GM19452 (cell line): ENCODE measurements around the gene ACOXL.
A peak's percentile ranks its signal among the peaks of the same experiment; 100 is the strongest.

ENCODE experiments used
- ATAC-seq: cut with Tn5 transposase; IDR thresholded peaks from one replicate; pipeline ENCODE4 v1.9.1; 2021; ENCODE audit not compliant: unreplicated experiment

The ACOXL gene

GRCh38 chr2:110718382-110718781 lies 14.0 kb upstream of the ACOXL start:
- no peak for ATAC-seq

DNA sequence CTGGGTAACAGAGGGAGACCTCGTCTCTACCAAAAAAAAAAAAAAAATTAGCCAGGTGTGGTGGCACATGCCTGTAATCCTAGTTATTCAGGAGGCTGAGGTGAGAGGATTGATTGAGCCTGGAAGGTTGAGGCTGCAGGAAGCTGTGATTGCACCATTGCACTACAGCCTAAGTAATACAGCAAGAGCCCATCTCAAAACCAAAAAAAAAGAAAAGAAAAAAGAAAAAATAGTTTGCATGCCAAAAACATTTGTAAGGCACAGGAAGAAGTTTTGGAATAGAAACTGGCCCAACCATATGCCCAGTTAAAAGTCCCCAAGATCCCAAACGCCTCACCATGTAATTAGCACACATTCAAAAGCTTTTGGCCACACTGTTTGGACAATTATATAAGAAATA lies 13.4 kb upstream of the ACOXL start:
- ATAC-seq: no peak

GRCh38 chr2:110720547-110720946 lies 11.8 kb upstream of the ACOXL start:
- ATAC-seq: no peak

DNA sequence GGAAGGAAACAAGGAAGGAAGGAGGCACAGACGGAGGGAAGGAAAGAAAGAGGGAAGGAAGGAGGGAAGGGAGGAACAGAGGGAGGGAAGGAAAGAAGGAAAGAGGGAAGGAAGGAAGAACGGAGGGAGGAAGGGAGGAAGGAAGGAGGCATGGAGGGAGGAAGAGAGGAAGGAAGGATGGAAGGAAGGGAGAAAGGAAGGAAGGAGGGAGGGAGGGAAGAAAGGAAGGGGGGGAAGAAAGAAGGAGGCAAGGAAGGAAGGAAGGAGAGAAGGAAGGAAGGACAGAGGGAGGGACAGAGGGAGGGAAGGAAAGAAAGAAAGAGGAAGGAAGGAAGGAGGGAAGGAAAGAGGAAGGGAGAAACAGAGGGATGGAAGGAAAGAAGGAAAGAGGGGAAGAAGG lies 7.6 kb upstream of the ACOXL start:
- ATAC-seq: no peak

DNA sequence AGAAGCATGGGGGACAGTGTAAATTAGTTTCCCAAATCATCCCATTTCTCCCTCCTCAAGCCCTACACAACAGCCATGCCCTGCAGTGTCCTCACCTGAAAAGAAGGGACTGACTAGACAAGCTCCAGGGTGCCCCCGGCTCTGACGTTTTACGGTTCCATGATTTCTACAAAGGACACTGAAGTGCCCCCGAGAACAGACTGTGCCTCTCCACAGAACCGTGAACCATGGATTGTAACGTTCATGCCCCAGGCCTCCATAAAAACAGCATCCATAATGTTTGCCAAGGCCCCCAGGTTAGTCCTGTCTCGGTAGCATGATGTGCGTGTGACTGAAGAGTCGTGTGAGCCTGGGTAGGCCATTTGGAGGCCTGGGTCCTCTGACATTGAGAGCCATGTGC lies 7.0 kb upstream of the ACOXL start:
- no peak for ATAC-seq

- no peak for ATAC-seq
Measured at GRCh38 chr2:110725859-110726258, 6.5 kb upstream of the ACOXL start.

DNA sequence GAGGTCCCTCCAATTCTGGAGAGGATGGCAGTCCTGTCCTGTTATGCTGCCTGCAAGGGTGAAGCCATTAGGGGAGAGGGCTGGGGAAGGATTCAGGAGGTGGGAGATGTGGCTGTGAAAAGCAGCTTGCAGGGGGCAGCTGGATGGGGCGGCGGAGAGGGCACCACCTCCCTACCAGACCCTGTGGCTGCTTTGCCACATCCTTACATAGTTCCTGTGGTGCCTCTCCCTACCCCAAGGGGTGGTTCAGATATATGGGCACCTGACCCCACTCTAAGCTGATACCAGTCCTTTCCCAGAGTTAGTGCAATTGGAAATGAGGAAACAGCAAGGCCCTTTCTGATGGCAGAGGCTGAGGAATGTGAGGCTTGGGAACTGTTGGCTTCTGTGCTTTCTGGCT lies 6.1 kb upstream of the ACOXL start:
- ATAC-seq: no peak

- ATAC-seq: no peak
Measured at GRCh38 chr2:110727923-110728322, 4.5 kb upstream of the ACOXL start.

DNA sequence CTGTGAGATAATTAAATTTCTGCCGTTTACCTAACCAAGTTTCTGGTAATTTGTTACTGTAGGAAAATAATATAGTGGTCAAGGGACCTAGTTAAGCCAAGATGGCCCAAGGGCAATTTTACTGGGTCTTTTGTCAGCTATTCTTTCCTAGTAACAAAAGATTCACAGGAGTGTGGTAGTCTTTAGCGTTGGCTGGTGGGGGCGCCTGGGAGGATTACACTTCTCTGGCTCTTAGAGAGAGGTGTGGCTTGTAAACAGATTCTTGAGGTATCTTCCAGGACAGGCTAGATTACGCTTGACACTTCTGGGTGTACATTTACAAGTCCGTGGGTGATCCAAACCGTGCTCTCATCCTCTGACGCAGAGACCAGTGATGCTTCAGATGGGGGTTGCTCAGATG lies 3.3 kb upstream of the ACOXL start:
- no peak for ATAC-seq

- no peak for ATAC-seq
Measured at GRCh38 chr2:110731064-110731463, 1.3 kb upstream of the ACOXL start.

DNA sequence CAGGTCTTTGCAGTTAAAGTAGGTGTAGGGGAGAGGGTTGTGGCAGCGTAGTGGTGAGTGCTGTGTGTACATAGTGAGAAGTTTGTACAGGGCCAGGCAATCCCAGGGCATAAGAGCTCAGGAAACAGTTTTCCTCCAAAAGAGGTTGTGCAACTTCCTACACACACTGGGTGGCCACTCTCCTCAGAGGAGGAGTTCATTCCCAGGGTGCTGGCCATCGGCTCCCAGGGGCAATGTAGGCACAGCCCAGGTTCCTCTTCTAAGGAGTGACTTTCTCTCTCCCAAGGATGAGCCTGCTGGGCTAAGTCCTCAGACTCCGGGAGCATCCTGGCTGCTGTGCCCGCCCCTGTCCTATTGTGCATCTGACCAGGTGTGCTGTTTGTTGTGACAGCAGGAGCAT lies 3.0 kb downstream of the ACOXL start:
- ATAC-seq: no peak

DNA sequence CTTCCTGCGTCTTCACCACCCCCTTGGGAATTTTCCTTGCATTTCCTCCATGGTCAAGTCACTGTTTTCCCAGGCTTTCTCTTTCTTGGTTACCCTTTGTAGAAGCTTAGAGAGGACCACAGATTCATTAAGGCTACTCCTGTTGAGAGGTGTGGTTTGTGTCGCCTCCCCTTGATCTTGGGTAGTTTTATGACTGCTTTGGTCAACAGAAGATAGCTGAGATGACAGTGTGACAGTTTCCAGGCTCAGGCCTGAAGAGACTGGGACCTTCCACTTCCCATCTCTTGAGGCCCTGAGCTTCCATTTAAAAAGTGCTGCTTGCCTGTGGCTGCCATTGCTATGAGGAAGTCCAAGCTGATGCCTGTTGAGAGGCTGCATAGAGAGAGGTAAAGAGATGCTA lies 5.4 kb downstream of the ACOXL start:
- no peak for ATAC-seq

DNA sequence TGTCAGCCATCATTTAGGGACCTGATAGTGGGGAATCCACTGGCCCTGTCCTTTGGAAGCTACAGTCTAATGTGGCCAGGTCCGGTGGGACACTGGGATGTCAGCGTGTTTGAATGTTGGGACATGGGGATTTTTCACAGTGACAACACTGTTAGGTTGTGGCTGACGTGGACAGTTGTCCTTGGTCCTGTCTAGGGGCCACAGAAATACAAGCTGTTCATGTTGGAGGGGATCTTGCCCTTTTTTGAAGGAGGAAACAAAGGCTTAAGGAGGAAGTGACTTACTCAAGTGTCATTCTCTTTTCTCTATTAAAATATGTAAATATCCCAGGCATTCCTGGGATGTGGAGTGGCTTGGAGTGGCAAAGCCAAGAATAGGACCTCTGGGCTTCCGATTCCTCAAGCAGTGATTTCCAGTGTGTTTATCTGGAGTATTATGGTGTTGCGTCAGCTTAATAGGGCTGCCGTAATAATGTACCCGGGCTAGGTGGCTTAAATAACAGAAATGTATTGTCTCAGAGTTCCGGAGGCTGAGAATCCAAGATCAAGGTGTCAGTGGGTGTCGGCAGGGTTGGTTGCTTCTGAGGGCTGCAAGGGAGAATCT lies 8.5 kb downstream of the ACOXL start:
- no peak for ATAC-seq

DNA sequence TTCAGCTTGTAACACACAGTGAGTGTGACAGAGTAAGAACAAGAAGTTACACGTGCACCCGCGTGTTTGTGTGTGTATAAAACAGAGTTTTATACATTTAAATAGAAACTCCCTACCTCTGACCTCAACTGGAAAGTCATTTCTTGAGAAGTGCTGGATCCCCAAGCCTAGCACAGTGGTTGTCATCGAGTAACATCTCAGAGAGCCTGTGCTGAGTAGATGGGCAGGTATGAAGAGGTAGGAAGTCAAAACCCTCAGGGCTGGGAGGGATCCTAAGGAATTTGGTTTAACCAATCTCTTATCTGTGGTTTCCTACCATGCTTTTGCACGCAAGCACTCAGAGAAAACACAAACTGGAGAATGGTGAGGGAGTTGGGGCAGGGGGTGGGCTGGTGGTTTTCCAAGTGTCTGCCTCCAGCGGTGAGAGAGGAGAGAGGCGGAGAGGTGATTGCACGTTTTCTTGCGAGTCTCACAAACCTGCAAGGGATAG lies 9.2 kb downstream of the ACOXL start:
- ATAC-seq: no peak

DNA sequence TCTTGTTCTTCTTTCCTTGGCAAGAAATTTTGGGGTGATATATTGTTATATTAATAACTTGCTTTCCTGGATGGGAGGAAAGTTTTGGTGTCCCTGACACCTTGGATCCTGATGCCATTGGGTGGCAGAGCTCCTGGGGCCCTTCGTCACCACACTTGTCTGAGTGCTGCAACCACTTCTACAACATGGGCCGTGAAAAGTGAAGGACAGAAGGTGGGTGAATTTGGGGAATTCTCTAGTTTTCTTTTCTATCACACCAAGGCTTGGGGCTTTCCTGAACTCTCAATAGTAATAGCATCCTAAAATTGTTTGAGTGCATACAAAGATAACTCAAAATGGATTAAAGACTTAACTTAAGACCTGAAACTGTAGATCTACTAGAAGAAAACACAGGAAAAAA lies 10.0 kb downstream of the ACOXL start:
- ATAC-seq: no peak

DNA sequence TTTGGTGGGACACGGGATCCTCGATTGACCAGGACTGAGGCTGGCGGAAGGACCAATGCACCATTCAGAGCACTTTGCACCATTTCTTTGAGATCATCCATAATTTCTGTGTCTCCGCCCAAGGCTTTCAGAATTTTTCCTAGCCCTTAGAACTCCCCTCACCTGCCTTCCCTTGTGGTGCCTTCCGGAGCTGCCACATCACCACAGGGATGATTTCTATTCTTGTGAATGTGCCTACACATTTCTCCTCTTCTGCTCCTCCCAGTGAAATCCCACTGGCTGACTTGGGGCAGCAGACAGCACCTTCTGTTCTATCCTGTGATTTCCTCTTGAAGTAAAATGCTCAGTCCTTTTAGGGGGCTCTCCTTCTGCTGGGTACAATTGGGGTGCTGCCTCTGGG lies 11.2 kb downstream of the ACOXL start:
- no peak for ATAC-seq

- ATAC-seq: no peak
Measured at GRCh38 chr2:110744429-110744828, 12.1 kb downstream of the ACOXL start.

DNA sequence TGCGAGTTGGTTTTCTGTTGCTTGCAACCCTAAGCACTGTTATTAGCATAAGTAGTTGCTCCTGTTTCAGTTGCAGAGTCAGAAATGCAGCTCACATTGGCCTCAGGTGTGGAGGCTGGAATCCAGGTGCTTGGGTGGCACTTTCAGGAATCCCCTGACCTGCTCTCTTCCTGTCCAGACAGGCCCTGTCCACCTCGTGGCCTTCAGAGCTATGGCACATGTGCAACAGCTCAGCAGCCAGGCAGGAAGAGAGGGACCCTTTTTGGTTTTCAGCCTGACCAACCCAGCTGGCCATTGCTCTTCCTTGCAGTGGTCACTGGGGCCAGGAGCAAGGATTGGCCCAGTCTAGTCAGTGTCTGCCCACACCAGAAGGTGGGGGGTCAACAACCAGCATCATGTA lies 12.7 kb downstream of the ACOXL start:
- no peak for ATAC-seq

GRCh38 chr2:110746586-110747521 lies 14.5 kb downstream of the ACOXL start:
- no peak for ATAC-seq

- no peak for ATAC-seq
Measured at GRCh38 chr2:110747522-110748488, 15.4 kb downstream of the ACOXL start.

DNA sequence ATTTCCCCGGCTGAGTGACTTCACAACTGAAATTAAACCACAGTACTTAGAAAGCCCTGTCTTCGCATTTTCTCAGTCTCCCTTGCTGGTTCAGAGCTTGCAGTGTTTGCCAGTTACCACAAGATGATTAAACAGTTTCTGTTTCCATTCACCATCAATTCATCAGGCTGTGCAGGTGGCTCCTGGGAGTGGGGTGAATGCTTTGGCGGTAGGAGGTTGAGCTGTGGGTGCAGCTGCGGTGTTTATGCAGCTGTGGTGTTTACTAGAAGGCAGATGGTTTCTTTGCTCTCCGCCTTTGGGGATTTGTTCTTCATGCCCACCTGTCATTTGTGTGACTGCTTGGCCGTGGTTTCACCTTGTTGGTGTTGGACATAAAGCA lies 16.1 kb downstream of the ACOXL start:
- ATAC-seq: peak; percentile 94
